NOMO-1 (cell line): ENCODE results near the gene PNPLA5.

Source experiments
- DNase-seq, 2 experiments: peaks; one replicate each; lab custom pipeline; 2025; ENCODE audit not compliant: unreplicated experiment in 2 of 2; lab: John Stamatoyannopoulos, UW

PNPLA5 gene

GRCh38 chr22:43843783-43844530, 47.9 kb downstream of the PNPLA5 start:
- DNase-seq, result no peak

- DNase-seq, result no peak
Observed at GRCh38 chr22:43841742-43842141, 50.1 kb downstream of the PNPLA5 start.

GRCh38 chr22:43840851-43841250, 51.0 kb downstream of the PNPLA5 start:
- DNase-seq, result no peak

- DNase-seq, result no peak
Observed at GRCh38 chr22:43840431-43840830, 51.4 kb downstream of the PNPLA5 start.

- DNase-seq, result no peak
Observed at GRCh38 chr22:43839781-43840180, 52.0 kb downstream of the PNPLA5 start.

GRCh38 chr22:43838571-43839307, 53.1 kb downstream of the PNPLA5 start:
- DNase-seq, result no peak

- DNase-seq, result no peak
Observed at GRCh38 chr22:43838161-43838560, 53.7 kb downstream of the PNPLA5 start.

- no peak for DNase-seq
Observed at GRCh38 chr22:43837666-43838065, 54.1 kb downstream of the PNPLA5 start.

- no peak for DNase-seq
Observed at GRCh38 chr22:43835736-43836135, 56.1 kb downstream of the PNPLA5 start.

GRCh38 chr22:43835166-43835565, 56.6 kb downstream of the PNPLA5 start:
- no peak for DNase-seq

- DNase-seq, result no peak
Observed at GRCh38 chr22:43833286-43834240, 58.2 kb downstream of the PNPLA5 start.

- no peak for DNase-seq
Observed at GRCh38 chr22:43832393-43833265, 59.2 kb downstream of the PNPLA5 start.

- no peak for DNase-seq
Observed at GRCh38 chr22:43831561-43832392, 60.0 kb downstream of the PNPLA5 start.

- DNase-seq, result no peak
Observed at GRCh38 chr22:43830931-43831560, 60.8 kb downstream of the PNPLA5 start.

GRCh38 chr22:43829904-43830851, 61.6 kb downstream of the PNPLA5 start:
- DNase-seq, result no peak
